ENCODE measurements around the gene PUS1. TPM values are rescaled to one million over a fixed set of nuclear protein-coding genes. Genes with fewer than 3 reads are reported as not detected.

Gene PUS1
- total RNA-seq, 4 donors from 2014 or later = 10.4 to 29.0 (median 12.2) TPM

- Histone ChIP-seq H3K27ac (no peak overlapping the region), H3K4me1 (no peaks in the 10 kb centered on the region), H3K27me3 (no peaks in the 10 kb centered on the region), H3K36me3 (peaks cover 2 to 66% of the 10 kb centered on the region in 2 donors), H3K4me3 (no peak overlapping the region), H3K9me3 (no peaks in the 10 kb centered on the region)
- TF ChIP-seq CTCF (IDR thresholded peaks at IDR 0.05 in 4 of 5, conservative IDR thresholded peaks at IDR 0.05 in 1 of 5) (no peak), POLR2A (IDR thresholded peaks at IDR 0.05) (no peak)
- in situ Hi-C loops (cut with MboI; ENCODE audit: low sequenced_read_pairs in 4 of 4) (no loop called here), intact Hi-C loops (cut with DNase I; ENCODE audit: low total_unique reads) (loop anchor here (10.0 kb wide), 1 partner anchor 225 kb away; the partner anchor contains the start of genes DDX51 and NOC4L)
- DNase-seq = no peak
- ATAC-seq = no peak
These were observed 9.5 kb upstream of the PUS1 start for GRCh38 chr12:131919366-131920156.

DNA sequence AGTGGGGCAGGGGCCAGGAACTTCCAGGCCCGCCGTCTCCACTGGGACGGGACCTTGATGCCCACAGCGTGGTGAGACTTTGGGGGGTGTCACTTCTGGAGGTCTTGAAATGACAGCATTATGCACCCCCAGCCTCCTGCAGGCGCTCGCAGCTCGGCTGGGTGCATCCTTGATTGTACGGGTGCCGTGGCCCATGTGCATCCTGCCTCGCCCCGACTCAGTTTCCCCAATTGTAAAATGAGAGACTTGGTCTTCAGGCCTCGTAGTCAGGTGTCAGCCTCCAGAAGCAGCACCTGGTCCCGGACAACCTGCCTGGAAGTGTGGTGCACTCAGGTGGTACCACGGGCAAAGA is 8.9 kb upstream of the PUS1 start:
- intact Hi-C loops (cut with DNase I; ENCODE audit: low total_unique reads) (loop anchor here (10.0 kb wide), 1 partner anchor 225 kb away; the partner anchor contains the start of genes DDX51 and NOC4L), in situ Hi-C loops (cut with MboI; ENCODE audit: low sequenced_read_pairs in 4 of 4) (no loop called here)
- DNase-seq = no peak
- Histone ChIP-seq H3K27me3 (no peaks in the 10 kb centered on the region), H3K4me3 (no peak overlapping the region), H3K9me3 (no peaks in the 10 kb centered on the region), H3K4me1 (no peaks in the 10 kb centered on the region), H3K36me3 (peaks cover under 1 to 61% of the 10 kb centered on the region in 2 donors), H3K27ac (no peak overlapping the region)
- no peak for ATAC-seq
- TF ChIP-seq CTCF (IDR thresholded peaks at IDR 0.05 in 4 of 5, conservative IDR thresholded peaks at IDR 0.05 in 1 of 5) (no peak), POLR2A (IDR thresholded peaks at IDR 0.05) (no peak)

DNA sequence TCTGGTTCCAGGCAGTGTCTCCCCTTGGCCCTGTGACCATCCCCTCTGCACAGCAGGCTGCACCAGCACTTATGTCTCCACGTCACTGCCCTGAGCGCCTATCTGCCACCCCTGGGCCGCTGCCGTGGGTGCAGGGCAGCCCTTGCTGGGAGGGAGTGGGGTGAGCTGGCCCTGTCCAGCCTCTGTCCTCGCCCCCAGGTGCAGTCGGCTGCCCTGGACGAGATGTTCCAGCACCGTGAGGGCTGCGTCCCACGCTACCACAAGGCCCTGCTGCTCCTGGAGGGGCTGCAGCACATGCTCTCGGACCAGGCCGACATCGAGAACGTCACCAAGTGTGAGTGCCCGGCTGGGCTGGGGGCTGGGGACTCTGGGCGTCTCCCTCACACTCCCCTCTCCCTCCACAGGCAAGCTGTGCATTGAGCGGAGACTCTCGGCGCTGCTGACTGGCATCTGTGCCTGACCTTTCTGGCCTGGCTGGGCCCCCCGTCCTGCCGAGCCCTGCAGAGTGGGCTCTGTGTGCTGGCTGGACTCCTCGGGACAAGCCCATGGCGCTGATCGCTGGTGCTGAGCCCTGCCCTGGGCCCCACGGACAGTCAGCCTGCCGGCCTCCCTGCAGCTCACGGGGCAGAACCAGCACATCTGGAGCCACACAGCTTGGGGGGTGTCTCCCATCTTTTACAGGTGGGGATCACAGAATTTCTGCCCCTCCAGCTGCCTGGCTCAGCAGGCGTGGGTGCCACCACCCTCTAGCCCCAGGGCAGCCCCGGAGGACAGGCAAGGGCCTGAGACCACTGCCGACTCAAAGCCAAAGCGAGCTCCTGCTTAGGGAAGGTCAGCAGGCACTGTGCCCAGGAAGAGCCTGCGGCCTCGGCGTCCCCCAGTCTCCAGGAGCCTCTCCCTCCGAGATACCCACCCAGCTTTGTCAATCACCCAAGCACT is 7.9 kb upstream of the PUS1 start:
- Histone ChIP-seq H3K4me3 (no peak overlapping the region), H3K36me3 (peaks cover 0 to 50% of the 10 kb centered on the region in 2 donors), H3K4me1 (no peaks in the 10 kb centered on the region), H3K9me3 (no peaks in the 10 kb centered on the region), H3K27ac (no peak overlapping the region), H3K27me3 (no peaks in the 10 kb centered on the region)
- intact Hi-C loops (cut with DNase I; ENCODE audit: low total_unique reads) = loop anchor here (10.0 kb wide), 1 partner anchor 224 kb away; the partner anchor contains the start of genes DDX51 and NOC4L
- no peak for DNase-seq
- ATAC-seq = no peak
- in situ Hi-C loops (cut with MboI; ENCODE audit: low sequenced_read_pairs in 4 of 4) = no loop called here
- TF ChIP-seq POLR2A (IDR thresholded peaks at IDR 0.05) = no peak
- TF ChIP-seq CTCF (IDR thresholded peaks at IDR 0.05 in 4 of 5, conservative IDR thresholded peaks at IDR 0.05 in 1 of 5) = no peak

DNA sequence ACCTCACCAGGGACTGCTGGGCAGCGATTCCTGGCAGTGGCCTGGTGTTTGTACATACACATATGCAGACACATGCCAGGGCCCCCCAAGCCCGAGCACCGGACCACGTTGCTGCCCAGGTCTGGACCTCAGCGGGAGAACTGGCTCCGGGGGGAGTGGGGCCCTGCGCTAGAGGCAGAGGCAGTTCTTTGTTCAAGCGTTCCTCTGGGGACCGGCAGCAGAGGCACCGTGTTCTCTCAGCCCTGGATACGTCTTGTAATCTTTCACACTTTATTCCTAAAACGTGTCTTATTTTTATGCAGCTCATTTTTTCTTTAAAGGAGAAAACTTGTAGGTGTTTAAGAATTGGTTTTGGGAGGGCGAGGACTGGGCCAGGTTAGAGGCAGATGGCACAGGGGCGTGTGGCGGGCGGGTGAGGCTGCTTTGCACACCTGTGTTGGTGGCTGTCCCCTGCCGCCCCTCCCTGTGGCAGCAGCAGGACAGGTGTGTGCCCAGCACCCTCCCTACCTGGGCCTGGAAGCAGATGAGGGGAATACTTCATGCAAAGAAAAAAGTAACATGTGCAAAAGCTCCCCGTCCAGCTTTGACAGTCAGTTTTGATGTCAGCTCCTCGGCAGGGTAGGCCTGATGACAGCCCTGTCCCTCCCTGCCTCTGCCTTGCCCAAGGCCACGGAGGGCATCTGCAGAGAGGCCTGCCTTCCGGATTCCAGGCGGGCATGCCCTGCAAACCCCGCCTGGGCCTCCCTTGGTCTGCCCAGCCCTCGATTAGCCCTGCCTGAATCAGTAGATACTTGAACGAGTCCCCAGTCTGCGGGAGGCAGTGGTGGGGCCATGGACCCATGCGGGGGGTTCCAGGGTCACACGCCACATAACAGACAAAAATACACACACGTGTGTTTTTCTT is 7.0 kb upstream of the PUS1 start:
- ATAC-seq = no peak
- TF ChIP-seq POLR2A (IDR thresholded peaks at IDR 0.05) = no peak
- TF ChIP-seq CTCF (IDR thresholded peaks at IDR 0.05 in 4 of 5, conservative IDR thresholded peaks at IDR 0.05 in 1 of 5) = no peak
- intact Hi-C loops (cut with DNase I; ENCODE audit: low total_unique reads) (loop anchor here (10.0 kb wide), 1 partner anchor 223 kb away; the partner anchor contains the start of genes DDX51 and NOC4L), in situ Hi-C loops (cut with MboI; ENCODE audit: low sequenced_read_pairs in 4 of 4) (no loop called here)
- no peaks in the 10 kb centered on the region for H3K27me3 ChIP-seq
- no peaks in the 10 kb centered on the region for H3K4me1 ChIP-seq
- no peak overlapping the region for H3K27ac ChIP-seq
- DNase-seq = no peak
- no peaks in the 10 kb centered on the region for H3K9me3 ChIP-seq
- H3K4me3 ChIP-seq = no peak overlapping the region
- peaks cover 0 to 44% of the 10 kb centered on the region in 2 donors for H3K36me3 ChIP-seq

All from gastrocnemius medialis (tissue), 4 donors.